Neural crest cell (in vitro differentiated cells): ENCODE data around the gene WDR82. TPM values are rescaled to one million over a fixed set of nuclear protein-coding genes. Genes with fewer than 3 reads are reported as not detected.

Source experiments
- DNase-seq: peaks from one replicate; pipeline ENCODE4 v3.0.0; 2021; ENCODE audit warnings: low read depth, mixed read lengths, low spot score
- H3K27ac Mint-ChIP-seq: one replicate; pipeline ENCODE4 v1.8.0; 2021; ENCODE audit warnings: mild to moderate bottlenecking, mixed read lengths; ENCODE audit not compliant: unreplicated experiment
- H3K27me3 Mint-ChIP-seq: 2 replicates; pipeline ENCODE4 v1.8.0; 2021; ENCODE audit warnings: low read depth, mild to moderate bottlenecking, mixed read lengths
- H3K36me3 Mint-ChIP-seq: 2 replicates; pipeline ENCODE4 v1.8.0; 2021; ENCODE audit warnings: low read depth, mild to moderate bottlenecking, mixed read lengths
- H3K4me1 Mint-ChIP-seq: 2 replicates; pipeline ENCODE4 v1.8.0; 2021; ENCODE audit warnings: mixed read lengths
- H3K4me3 Mint-ChIP-seq: one replicate; pipeline ENCODE4 v1.8.0; 2021; ENCODE audit warnings: mild to moderate bottlenecking, mixed read lengths
- H3K9me3 Mint-ChIP-seq: 2 replicates; pipeline ENCODE4 v1.8.0; 2021; ENCODE audit warnings: mixed read lengths
- CTCF ChIP-seq: fragments of 200-600 bp; sonication (generic); conservative IDR thresholded peaks from 2 replicates; pipeline ENCODE4 v1.5.0; 2021; ENCODE audit warnings: antibody characterized with exemption, mild to moderate bottlenecking
- total RNA-seq: library from RNA; stranded (reverse); gene quantifications from 2 replicates; pipeline ENCODE4 v1.2.1, GENCODE V29; 2021

The WDR82 gene
- total RNA-seq, 1 donor from 2014 or later = 114 TPM

GRCh38 chr3:52305926-52306325 is 27.5 kb upstream of the WDR82 start:
- Mint-ChIP-seq H3K27me3 (peaks cover 8% of the 10 kb centered on the region), H3K36me3 (no peaks in the 10 kb centered on the region), H3K9me3 (no peaks in the 10 kb centered on the region), H3K4me3 (no peak overlapping the region), H3K27ac (peak overlapping the region; percentile 7), H3K4me1 (peaks cover 31% of the 10 kb centered on the region)
- no peak for TF ChIP-seq CTCF
- no peak for DNase-seq

- no peak overlapping the region for H3K27ac Mint-ChIP-seq
- DNase-seq = no peak
- H3K27me3 Mint-ChIP-seq = peaks cover 11% of the 10 kb centered on the region
- H3K9me3 Mint-ChIP-seq = no peaks in the 10 kb centered on the region
- no peak for TF ChIP-seq CTCF
- H3K4me3 Mint-ChIP-seq = no peak overlapping the region
- peaks cover 48% of the 10 kb centered on the region for H3K4me1 Mint-ChIP-seq
- no peaks in the 10 kb centered on the region for H3K36me3 Mint-ChIP-seq
Measured at GRCh38 chr3:52303811-52304210, 25.4 kb upstream of the WDR82 start.

GRCh38 chr3:52302426-52303145 is 24.1 kb upstream of the WDR82 start:
- Mint-ChIP-seq H3K4me3 (no peak overlapping the region), H3K36me3 (no peaks in the 10 kb centered on the region), H3K4me1 (peaks cover 52% of the 10 kb centered on the region), H3K9me3 (no peaks in the 10 kb centered on the region), H3K27me3 (peaks cover 9% of the 10 kb centered on the region), H3K27ac (peak overlapping the region; percentile 57)
- TF ChIP-seq CTCF = no peak
- no peak for DNase-seq

DNA sequence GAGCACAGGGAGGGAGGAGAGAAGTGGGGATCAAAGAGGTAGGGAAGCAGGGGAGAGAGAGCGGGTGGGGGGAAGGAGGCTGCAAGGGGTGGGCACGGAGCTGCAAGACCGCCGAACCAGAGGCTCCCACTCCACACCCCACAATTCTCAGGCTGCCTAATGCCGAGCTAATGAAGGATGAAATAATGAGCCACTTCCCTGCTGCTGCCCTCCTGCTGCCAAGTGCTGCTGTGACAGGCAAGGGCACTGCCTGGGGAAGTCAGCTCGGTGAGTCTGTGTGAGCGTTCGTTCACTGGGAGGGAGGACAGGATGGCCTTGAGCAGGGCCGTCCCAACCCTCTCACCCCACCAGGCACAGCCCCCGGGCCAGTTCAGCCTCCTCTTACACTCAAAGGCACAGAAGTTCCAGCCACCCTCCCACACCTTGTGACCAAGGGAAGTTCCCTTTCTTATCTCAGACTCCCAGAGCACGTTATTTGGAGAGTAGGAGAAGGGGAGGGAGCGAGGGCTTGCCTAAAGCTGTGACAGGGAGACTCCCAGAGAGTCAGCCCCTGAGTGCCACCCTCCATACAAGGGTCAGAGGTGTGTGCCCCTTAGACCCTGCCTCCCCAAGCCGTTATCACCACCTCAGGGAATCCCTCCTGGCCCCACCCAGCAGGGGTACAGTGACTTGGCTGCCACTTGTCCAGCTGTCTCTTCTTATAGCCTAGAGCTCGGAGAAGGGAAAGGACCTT is 21.6 kb upstream of the WDR82 start:
- Mint-ChIP-seq H3K27me3 (peaks cover 5% of the 10 kb centered on the region), H3K9me3 (no peaks in the 10 kb centered on the region), H3K4me1 (peaks cover 45% of the 10 kb centered on the region), H3K36me3 (no peaks in the 10 kb centered on the region), H3K27ac (peak overlapping the region; percentile 96), H3K4me3 (peak overlapping the region; percentile 86)
- TF ChIP-seq CTCF = peak; percentile 33
- DNase-seq = peak; percentile 20

GRCh38 chr3:52299247-52299878 is 20.9 kb upstream of the WDR82 start:
- Mint-ChIP-seq H3K4me1 (peaks cover 45% of the 10 kb centered on the region), H3K4me3 (peak overlapping the region; percentile 86), H3K27me3 (peaks cover 5% of the 10 kb centered on the region), H3K36me3 (no peaks in the 10 kb centered on the region), H3K9me3 (no peaks in the 10 kb centered on the region), H3K27ac (peak overlapping the region; percentile 96)
- no peak for TF ChIP-seq CTCF
- peak; percentile 43 for DNase-seq
